Smooth muscle cell (in vitro differentiated cells): ENCODE results near the gene FPR3. TPM values are rescaled to one million over a fixed set of nuclear protein-coding genes. Genes with fewer than 3 reads are reported as not detected.

ENCODE experiments used
- DNase-seq: peaks from one replicate; lab custom pipeline; 2025; ENCODE audit not compliant: unreplicated experiment; lab: John Stamatoyannopoulos, UW
- H2AFZ ChIP-seq: fragments of 200-600 bp; sonication (generic); 2 replicates; pipeline ENCODE4 v1.6.0; 2016; ENCODE audit warnings: antibody characterized with exemption, low read depth, mild to moderate bottlenecking
- H3F3A ChIP-seq: fragments of 200-600 bp; sonication (generic); 2 replicates; pipeline ENCODE4 v1.6.0; 2017; ENCODE audit warnings: antibody characterized with exemption, low read depth
- H3K27ac ChIP-seq: fragments of 200-600 bp; sonication (generic); 2 replicates; pipeline ENCODE4 v1.5.1; 2016; ENCODE audit warnings: low read depth, mild to moderate bottlenecking
- H3K27me3 ChIP-seq: fragments of 200-600 bp; sonication (generic); 2 replicates; pipeline ENCODE4 v1.6.1; 2016; ENCODE audit warnings: low read depth, mild to moderate bottlenecking
- H3K36me3 ChIP-seq: fragments of 200-600 bp; sonication (generic); 2 replicates; pipeline ENCODE4 v1.5.1; 2016; ENCODE audit warnings: low read depth
- H3K4me1 ChIP-seq: fragments of 200-600 bp; sonication (generic); 2 replicates; pipeline ENCODE4 v1.5.1; 2016; ENCODE audit warnings: low read depth
- H3K4me2 ChIP-seq: fragments of 200-600 bp; sonication (generic); 2 replicates; pipeline ENCODE4 v1.6.0; 2016; ENCODE audit warnings: mild to moderate bottlenecking
- H3K4me3 ChIP-seq: fragments of 200-600 bp; sonication (generic); 2 replicates; pipeline ENCODE4 v1.5.1; 2016; ENCODE audit warnings: mild to moderate bottlenecking
- H3K79me2 ChIP-seq: fragments of 200-600 bp; sonication (generic); 2 replicates; pipeline ENCODE4 v1.6.0; 2016; ENCODE audit warnings: low read depth, mild to moderate bottlenecking
- H3K9ac ChIP-seq: fragments of 200-600 bp; sonication (generic); 2 replicates; pipeline ENCODE4 v1.6.0; 2016; ENCODE audit warnings: low read depth
- H3K9me3 ChIP-seq: fragments of 200-600 bp; sonication (generic); replicated peaks from 2 replicates; pipeline ENCODE4 v1.5.1; 2016; ENCODE audit warnings: low read depth
- H4K20me1 ChIP-seq: fragments of 200-600 bp; sonication (generic); 2 replicates; pipeline ENCODE4 v1.6.0; 2016; ENCODE audit warnings: low read depth
- CTCF ChIP-seq: fragments of 200-600 bp; sonication (generic); IDR thresholded peaks from 2 replicates; pipeline ENCODE4 v1.5.1; 2017; ENCODE audit warnings: borderline replicate concordance, mild to moderate bottlenecking, antibody characterized with exemption; ENCODE audit not compliant: insufficient read depth, poor library complexity, severe bottlenecking
- WGBS: methylation state at CpG from one replicate; pipeline ENCODE4 v1.1.7; 2016; ENCODE audit warnings: low lambda C conversion rate; 5-methylcytosine and 5-hydroxymethylcytosine counted together
- polyA plus RNA-seq: library from polyadenylated mRNA; unstranded; fragments of >200 nt; fragmentation: Nextera tagmentation; extraction: Ambion mirVana; gene quantifications from 2 replicates; pipeline ENCODE4 v1.2.1, GENCODE V29; 2016
- total RNA-seq: library from RNA; depleted of rRNA; stranded (reverse); fragments of >200 nt; gene quantifications from 2 replicates; pipeline ENCODE4 v1.2.3, GENCODE V29; 2014

FPR3 gene
- total and polyA plus RNA-seq, 2 experiments from 2014 or later, result not detected

GRCh38 chr19:51810223-51810622 is 15.3 kb downstream of the FPR3 start:
- Histone ChIP-seq H3K4me2 (no peak overlapping the region), H3K27ac (no peak overlapping the region), H2AFZ (no peak overlapping the region), H3K79me2 (no peaks in the 10 kb centered on the region), H3K9me3 (no peaks in the 10 kb centered on the region), H3K36me3 (no peaks in the 10 kb centered on the region), H3K4me3 (no peak overlapping the region), H3K9ac (no peak overlapping the region), H3F3A (no peaks in the 10 kb centered on the region), H3K4me1 (no peaks in the 10 kb centered on the region), H3K27me3 (no peaks in the 10 kb centered on the region), H4K20me1 (no peaks in the 10 kb centered on the region)
- TF ChIP-seq CTCF, result no peak
- no peak for DNase-seq
- 84% methylated on average over 7 of the region's 7 CpGs for WGBS

- Histone ChIP-seq H3K9ac (no peak overlapping the region), H3K27ac (no peak overlapping the region), H3K27me3 (no peaks in the 10 kb centered on the region), H3K4me3 (no peak overlapping the region), H3F3A (no peaks in the 10 kb centered on the region), H3K4me1 (no peaks in the 10 kb centered on the region), H3K36me3 (no peaks in the 10 kb centered on the region), H3K4me2 (no peak overlapping the region), H3K9me3 (no peaks in the 10 kb centered on the region), H4K20me1 (no peaks in the 10 kb centered on the region), H3K79me2 (no peaks in the 10 kb centered on the region), H2AFZ (no peak overlapping the region)
- TF ChIP-seq CTCF, result no peak
- WGBS, result 85% methylated on average over 11 of the region's 11 CpGs
- no peak for DNase-seq
Observed at GRCh38 chr19:51811344-51811743, 16.4 kb downstream of the FPR3 start.

- H3F3A ChIP-seq, result no peaks in the 10 kb centered on the region
- H3K4me2 ChIP-seq, result no peak overlapping the region
- no peak overlapping the region for H3K4me3 ChIP-seq
- H3K79me2 ChIP-seq, result no peaks in the 10 kb centered on the region
- H3K27me3 ChIP-seq, result no peaks in the 10 kb centered on the region
- H3K36me3 ChIP-seq, result no peaks in the 10 kb centered on the region
- H3K4me1 ChIP-seq, result no peaks in the 10 kb centered on the region
- no peak for DNase-seq
- no peak overlapping the region for H2AFZ ChIP-seq
- no peak for TF ChIP-seq CTCF
- 91% methylated on average over 9 of the region's 9 CpGs for WGBS
- no peaks in the 10 kb centered on the region for H3K9me3 ChIP-seq
- H4K20me1 ChIP-seq, result no peaks in the 10 kb centered on the region
- no peak overlapping the region for H3K9ac ChIP-seq
- H3K27ac ChIP-seq, result no peak overlapping the region
Observed at GRCh38 chr19:51815043-51815442, 20.1 kb downstream of the FPR3 start.

GRCh38 chr19:51816711-51817110 is 21.8 kb downstream of the FPR3 start:
- Histone ChIP-seq H3K4me1 (no peaks in the 10 kb centered on the region), H3K4me3 (no peak overlapping the region), H3K9ac (no peak overlapping the region), H3K9me3 (no peaks in the 10 kb centered on the region), H3K79me2 (no peaks in the 10 kb centered on the region), H3K27ac (no peak overlapping the region), H4K20me1 (no peaks in the 10 kb centered on the region), H3K27me3 (no peaks in the 10 kb centered on the region), H2AFZ (no peak overlapping the region), H3K4me2 (no peak overlapping the region), H3K36me3 (no peaks in the 10 kb centered on the region), H3F3A (no peaks in the 10 kb centered on the region)
- 100% methylated on average over 1 of the region's 1 CpG for WGBS
- TF ChIP-seq CTCF, result no peak
- DNase-seq, result no peak
